GM12801 (cell line): ENCODE results near the gene FSTL4.

Experiments
- TF ChIP-seq, protein P1 (sequence below): IDR thresholded peaks from one replicate; pipeline ENCODE4 v1.5.1; 2011; ENCODE audit warnings: control low read depth; ENCODE audit not compliant: insufficient read length; ENCODE audit errors: extremely low read depth

FSTL4 gene

DNA sequence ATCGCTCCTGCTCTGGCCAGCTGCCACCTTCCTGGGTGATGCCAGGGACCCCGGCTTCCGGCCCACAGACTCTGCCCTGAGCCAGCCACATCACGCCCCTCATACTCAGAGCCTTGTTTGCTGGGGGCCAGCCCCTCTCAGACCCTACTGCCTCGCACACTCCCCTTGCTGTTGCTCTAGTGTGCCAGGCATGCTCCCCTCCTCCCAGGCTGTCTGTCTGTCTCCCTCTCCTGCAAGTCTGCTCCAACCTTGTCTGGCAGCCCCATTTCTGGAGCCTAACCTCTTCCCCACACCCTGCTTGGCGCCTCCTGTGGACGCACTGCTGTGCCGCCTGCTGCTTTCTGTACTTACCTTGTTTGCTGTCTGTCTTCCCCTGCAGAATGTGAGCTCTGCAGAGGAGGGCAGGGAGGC, 375.8 kb downstream of the FSTL4 start:
- TF ChIP-seq, protein P1, sequence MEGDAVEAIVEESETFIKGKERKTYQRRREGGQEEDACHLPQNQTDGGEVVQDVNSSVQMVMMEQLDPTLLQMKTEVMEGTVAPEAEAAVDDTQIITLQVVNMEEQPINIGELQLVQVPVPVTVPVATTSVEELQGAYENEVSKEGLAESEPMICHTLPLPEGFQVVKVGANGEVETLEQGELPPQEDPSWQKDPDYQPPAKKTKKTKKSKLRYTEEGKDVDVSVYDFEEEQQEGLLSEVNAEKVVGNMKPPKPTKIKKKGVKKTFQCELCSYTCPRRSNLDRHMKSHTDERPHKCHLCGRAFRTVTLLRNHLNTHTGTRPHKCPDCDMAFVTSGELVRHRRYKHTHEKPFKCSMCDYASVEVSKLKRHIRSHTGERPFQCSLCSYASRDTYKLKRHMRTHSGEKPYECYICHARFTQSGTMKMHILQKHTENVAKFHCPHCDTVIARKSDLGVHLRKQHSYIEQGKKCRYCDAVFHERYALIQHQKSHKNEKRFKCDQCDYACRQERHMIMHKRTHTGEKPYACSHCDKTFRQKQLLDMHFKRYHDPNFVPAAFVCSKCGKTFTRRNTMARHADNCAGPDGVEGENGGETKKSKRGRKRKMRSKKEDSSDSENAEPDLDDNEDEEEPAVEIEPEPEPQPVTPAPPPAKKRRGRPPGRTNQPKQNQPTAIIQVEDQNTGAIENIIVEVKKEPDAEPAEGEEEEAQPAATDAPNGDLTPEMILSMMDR: no peak

DNA sequence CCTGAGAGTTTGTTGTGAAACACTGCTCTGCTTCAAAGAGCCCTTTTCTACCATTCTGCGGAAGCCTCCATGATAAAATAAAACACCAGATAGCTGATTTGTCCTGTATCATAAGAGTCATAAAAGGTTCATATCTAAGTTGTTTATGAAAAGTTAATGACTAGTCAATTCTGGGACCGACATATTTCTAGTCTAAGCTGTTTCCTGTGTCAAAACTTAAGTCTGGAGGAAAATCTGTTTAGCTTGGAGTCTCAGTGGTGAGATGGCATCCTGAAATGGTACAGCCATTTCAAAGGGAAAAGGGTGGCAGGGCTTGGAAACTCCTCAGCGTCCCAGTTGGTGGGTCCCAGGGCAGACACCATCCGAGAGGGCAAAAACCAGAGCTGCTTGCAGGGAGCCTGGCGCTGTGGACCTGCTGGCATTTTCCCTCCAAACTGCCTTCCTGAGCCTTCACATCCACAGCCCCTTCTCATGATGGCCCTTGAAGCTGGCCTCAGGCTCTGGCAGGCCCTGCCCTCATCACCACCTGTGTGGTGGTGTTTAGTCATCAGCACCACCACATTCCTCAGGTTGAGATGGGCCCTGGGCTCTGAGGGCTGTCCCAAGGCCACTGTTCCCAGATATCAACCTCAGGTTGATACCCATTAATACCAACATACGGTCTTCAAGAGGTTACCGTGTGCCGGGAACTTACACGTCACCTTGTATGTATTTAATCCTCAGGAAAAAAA, 376.5 kb downstream of the FSTL4 start:
- TF ChIP-seq, protein P1: no peak

DNA sequence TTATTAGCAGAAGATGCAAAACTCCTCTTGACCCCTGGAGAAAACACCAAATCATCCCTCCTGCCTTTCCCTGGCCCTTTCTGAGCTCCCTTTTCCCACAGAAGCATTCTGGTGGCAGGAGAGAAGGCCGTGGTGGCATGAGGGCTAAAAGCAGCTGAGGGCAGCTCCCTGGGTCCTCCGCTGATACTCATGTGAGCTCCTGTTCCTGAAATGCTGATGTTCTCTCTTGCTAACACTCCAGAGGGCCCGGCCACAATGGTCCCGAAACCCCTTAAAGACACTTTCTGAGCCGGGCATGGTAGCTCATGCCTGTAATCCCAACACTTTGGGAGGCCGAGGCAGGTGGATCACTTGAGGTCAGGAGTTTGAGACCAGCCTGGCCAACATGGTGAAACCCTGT, 377.4 kb downstream of the FSTL4 start:
- TF ChIP-seq, protein P1: no peak

DNA sequence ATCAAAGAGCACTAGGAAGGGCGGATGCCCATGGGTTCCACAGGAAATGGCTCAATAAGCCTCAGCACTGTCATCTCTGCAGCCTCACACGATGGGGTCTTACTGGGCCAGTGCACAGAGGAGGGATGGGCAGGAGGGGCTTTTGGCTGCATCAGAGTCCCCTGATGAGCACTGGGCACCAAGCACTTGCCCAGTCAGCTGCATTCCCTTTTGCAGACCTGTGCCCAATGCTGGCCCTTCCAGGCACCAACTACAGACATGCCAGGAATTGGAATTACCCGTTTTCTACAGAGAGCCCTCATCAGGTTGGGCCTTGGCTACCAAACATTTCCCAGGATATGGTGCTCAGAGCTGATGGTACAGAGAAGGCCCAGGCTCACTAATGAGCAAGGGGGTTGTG, 378.1 kb downstream of the FSTL4 start:
- TF ChIP-seq, protein P1: no peak

DNA sequence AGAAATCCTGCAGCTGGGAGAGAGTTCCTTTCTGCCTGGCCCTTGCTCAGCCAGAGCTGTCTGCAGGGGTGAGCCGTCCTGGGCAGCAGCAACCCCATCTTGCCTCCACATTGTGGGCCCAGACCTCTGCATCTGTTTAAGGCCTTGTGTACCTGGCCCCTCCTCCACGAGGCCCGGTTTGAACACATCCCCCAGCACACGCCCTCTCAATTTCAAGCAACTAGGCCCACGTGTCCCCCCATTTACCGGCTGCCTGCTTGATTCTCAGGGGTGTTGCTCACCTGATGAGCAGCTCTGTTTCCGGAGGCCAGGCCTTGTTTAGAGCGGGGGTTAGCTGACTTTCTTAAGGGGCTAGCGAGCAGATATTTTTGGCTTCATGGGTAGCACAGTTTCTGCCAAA, 378.7 kb downstream of the FSTL4 start:
- TF ChIP-seq, protein P1: no peak

DNA sequence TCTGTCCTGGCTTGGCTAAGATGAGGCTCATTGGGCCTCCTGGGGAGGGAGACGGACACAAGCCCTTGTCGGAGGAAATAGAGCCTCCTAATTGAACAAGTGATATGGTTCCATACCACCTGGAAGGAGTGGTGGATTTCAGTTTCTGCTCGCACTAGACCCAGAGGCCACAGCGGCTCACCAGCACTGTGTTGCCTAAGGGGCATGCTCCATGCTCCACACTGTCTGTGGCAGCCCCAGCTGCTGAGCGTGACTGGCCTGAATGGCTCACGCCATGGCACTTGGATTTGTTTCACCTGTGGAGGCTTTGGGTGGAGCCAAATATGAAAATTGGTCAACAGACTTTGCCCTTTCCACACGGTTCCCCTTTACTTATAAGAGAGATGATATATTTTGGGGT, 379.4 kb downstream of the FSTL4 start:
- TF ChIP-seq, protein P1: no peak

DNA sequence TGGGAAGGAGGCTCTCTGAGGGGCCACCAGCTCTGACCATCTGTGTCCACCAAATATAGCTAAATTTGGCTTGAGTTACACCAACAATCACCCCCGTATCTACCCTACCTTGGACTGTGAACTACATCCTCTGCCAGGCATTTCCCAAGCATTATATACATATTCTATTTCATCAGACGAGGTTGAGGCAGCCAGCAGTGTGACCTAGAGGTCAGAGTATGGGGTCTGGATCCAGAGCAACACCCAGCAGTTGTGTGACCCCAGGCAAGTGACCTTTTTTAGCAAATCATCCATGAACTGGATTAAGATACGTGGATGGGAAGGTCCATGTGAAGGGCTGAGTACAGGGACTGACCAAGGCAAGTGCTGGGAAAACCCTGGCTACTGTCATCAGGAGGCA, 379.9 kb downstream of the FSTL4 start:
- TF ChIP-seq, protein P1: no peak

DNA sequence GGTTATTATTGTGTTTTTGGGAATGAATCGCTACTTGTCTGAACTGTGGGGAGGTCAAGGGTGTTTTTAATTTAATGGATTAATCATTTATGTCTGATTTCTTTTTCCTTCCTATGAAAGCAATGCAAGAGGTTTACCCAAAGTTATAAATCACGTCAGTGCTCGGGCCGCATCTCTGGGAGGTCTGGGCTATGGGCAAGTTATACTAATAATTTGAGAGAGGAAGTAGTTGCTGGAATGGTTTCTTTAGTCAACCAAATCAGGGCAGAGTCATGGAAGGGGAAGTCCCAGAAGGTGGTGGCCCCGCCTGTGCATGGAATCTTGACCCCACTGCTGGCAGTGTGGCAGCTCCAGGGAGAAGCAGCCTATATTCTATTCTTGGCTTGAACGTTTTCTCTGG, 380.3 kb downstream of the FSTL4 start:
- TF ChIP-seq, protein P1: no peak
